Measurements from ENCODE around the gene TMEM121.
"Not testable (repeated sequence)": the region's sequence is repeated elsewhere in the genome, so short reads cannot be mapped to it uniquely, and the experiment has no call there.

The TMEM121 gene

DNA sequence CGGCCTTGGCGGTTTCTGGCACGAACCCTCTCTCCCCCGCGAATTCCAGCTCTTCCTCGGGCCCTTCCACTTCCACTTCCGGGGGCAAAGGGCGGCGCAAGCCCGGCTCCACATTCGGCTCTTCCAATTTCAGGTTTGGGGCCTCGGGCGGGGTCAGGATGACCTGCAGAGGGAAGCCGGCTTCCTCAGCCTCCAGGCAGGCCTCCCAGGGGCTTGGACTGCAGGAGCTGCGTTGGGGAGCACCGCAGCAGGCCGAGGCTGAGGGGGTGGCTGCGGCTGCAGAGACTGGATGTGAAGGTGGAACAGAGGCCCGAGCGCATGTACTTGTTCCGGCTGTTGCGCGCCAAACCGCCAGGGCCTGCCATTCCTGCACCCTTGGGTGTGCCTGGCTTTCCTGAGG lies 20.7 kb downstream of the TMEM121 start:
- DNase-seq: not testable (repeated sequence)

DNA sequence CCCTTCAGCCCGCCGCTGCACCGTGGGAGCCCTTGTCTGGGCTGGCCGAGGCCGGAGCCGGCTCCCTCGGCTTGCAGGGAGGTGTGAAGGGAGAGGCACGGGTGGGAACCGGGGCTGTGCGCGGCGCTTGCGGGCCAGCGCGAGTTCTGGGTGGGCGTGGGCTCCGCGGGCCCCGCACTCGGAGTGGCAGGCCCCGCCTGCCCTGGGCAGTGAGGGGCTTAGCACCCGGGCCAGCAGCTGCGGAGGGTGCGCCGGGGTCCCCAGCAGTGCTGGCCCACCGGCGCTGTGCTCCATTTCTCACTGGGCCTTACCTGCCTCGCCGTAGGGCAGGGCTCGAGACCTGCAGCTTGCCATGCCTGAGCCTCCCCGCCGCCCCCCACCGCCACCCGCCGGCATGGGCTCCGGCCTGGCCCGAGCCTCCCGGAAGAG lies 21.4 kb downstream of the TMEM121 start:
- no peak for DNase-seq

DNA sequence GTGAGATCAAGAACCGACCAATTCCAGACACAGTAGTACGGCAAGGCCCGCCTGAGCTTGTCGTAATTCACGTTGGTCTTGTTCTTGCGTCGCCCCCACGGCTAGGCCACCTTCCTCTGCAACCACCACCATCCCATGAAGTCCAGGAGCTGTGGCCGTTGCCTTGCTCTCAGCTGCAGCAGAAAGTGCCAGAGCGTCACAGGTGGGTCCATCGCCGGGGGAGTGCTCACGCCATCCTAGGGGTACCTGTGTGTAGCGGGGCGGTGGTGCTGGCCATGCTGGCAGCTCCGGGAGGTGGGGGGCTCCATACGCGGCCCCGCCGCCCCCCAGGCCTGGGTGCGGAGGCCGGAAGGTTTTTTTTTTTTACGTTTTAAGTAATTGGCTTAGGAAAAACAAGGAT lies 23.1 kb downstream of the TMEM121 start:
- DNase-seq: no peak

DNA sequence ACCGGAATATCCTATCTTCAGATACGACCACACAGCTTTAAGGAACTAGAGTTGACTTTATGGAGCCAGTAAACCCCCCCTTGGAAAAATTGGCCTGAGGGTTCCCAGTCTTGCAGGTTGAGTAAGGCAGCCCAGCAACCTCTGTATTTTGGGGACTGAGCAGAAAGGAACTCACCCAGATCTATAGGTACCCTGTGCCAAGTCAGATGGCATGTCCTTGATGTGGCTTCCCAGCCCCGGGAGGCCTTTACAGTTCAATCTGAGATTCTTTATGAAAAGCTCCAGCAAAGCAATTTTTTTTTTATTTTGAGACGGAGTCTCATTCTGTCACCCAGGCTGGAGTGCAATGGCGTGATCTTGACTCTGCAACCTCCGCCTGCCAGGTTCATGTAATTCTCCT lies 27.6 kb downstream of the TMEM121 start:
- no peak for DNase-seq

DNA sequence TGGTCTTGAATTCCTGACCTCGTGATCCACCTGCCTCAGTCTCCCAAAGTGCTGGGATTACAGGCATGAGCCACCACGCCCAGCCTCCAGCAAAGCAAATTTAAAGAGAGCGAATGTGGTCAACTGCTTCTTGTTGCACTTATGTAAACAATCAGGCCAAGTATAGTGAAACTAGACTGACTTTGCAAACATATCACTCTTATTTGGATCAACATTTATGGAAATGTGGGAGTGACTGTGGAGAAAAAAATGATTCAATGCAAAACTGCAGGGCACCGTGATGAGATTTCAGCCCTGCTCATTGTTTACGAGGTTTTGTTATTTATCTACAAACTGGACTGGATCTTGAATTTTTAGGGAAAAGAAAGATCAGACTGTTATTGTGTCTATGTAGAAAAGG lies 28.1 kb downstream of the TMEM121 start:
- no peak for DNase-seq

DNA sequence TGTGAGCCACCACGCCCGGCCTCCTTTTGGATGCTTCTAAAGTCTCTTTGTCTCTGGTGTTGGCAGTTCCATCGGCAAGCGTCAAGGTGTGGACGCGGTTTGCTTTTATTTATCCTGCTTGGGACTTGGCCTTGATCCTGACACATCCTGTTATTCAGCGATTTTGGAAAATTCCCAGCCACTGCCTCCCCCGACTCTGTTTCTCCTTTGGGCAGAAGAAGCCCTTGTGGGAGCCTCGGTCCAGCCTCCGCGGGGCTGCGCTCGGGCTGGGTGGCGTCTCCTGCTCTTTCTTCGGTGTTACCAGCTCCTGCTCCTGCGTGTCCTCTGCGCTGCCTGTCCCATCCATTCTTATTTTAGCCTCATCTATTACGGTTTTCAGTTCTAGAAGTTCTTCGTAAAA lies 31.3 kb downstream of the TMEM121 start:
- not testable (repeated sequence) for DNase-seq

DNA sequence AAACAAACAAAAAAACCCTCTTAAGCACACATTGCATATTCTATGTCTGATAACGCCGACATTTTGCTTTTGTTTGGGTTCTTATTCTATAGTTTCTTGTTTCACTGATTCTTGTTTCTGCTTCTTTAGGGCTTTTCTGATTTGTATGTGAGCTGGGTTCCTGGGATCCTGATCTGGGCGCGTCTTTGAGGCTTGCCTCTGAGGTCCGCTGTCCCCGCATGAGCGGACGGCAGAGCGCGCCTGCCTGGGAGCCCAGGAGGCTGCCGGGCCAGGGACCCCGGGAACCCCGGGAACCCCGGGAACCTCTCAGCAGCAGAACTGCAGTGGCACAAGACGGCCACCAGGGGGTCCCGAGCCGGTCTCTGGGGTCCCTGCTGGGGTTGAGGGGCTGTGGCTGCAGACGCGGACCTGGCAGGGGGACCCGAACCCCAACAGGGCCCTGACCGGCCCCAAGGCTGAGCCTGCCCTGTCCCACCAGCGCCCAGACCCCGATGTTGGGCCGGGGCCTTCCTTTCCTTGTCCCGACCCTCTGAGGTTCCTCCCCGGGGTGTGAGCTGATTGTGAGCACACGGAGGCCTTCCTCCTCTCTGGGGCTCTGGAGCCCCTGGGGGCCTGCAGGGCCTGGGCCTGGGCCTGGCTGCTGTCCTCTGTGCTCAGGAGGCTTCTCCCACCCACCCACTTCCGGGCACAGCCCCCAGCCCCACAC lies 32.2 kb downstream of the TMEM121 start:
- DNase-seq: not testable (repeated sequence)

DNA sequence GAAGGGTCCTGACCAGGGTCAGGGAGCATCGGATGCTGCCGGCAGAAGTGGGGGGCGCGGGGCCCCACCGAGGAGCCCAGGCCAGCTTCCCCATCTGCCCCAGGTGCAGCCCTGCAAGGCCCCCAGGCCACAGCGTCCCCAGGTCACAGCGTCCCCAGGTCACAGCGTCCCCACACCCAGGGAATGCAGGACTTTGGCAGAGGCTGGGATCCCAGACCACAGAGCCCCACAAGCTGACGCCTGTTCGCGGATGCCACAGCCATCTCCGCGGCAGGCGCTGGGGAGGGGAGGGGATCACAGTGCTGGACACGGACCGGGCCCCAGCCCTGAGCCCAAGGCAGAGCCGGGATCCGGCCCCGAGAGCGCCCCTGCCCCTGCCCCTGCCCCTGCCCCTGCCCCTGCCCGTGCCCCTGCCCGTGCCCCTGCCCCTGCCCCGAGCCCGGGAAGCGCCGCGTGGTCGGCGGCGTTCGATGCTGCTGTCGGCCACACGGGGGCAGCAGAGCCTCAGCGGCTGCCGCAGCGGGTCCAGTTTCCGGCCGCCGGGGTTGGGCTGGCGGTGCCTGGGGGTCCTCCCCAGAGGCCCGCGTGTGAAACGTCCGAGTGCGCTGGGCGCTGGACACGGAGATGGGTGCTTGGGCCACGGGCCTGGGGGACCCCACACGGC lies 33.1 kb downstream of the TMEM121 start:
- DNase-seq: peak in 1 of 2 donors; percentile 16

DNA sequence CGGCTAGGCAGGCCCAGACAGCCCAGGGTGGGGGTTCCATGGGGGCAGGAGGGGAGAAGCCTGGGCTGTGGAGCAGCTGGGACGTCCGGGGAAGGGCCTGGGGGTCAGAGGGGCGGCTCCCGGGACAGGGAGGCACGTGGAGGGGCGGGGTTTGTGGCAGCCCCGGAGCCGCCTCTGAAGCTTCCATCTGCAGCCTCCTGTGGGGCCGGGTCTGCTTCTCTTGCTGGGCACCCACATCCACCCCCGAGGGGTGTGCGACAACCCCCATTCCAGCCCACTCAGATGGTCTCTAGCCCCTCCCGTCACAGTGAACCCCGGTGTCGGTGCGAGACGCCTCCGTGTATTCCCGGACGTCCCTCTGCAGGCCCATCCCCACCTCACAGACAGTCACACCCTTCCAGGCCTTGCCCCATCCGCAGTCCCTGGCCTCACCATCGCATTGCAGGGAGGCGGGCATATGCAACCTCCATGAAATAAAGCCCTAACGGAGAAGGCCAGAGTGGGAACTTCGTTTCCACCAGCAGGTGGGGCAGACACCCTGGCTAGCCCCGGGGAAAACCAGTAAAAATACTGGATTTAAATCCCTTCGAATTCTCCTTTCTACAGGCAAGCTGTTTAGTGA lies 33.8 kb downstream of the TMEM121 start:
- DNase-seq: not testable (repeated sequence)

DNA sequence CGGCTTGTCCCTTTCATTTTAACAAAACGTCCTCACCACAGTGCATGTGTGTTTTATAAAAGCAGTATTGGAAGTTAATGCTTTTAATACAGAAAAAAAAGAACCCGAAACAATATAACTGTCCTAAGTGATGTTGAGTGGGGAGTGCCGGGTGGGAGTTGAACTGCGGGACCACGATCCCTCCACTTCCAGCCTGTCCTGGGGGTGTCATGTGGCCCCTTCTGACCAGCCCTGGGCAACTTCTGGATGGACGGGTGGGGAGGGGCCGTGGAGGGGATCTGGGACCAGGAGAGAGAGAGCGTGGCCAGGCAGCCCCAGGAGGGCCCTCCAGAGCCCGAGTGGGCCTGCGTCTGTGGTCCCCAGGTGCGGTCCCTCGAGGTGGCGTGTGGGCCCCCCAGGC lies 35.0 kb downstream of the TMEM121 start:
- DNase-seq: not testable (repeated sequence)

DNA sequence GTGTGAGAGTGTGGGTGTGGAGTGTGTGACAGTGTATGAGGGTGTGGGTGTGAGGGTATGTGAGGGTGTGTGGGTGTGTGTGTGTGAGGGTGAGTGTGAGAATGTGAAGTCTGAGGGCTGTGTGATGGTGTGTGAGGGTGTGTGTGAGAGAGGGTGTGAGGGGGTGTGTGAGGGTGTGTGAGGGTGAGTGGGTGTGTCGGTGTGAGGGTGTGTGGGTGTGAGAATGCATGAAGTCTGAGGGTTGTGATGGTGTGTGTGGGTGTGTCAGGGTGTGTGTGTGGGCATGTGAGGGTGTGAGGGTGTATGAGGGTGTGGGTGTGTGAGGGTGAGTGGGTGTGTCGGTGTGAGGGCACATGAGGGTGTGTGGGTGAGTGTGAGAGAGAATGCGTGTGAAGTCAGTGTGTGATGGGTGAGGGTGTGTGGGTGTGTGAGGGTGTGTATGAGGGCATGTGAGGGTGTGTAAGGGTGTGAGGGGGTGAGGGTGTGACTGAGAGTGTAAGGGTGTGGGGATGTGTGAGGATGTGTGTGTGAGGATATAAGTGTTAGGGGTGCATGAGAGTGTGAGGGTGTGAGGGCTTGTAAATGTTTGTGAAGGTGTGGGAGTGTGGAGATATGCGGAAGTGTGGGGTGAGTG lies 36.4 kb downstream of the TMEM121 start:
- no peak for DNase-seq

DNA sequence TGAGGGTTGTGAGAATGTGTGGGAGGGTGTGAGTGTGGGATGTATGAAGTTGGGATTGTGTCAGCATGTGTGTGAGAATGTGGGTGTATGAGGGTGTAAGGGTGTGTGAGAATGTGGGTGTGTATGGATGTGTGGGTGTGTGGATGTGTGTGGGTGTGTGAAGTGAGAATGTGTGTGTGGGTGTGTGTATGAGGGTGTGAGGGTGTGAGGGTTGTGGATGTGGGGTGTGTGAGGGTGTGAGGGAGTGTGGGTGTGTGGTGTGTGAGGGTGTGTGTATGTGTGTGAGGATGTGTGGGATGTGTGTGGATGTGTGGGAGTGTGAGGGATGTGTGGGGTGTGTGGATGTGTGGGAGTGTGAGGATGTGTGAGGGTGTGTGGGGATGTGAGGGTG lies 37.0 kb downstream of the TMEM121 start:
- DNase-seq: no peak

DNA sequence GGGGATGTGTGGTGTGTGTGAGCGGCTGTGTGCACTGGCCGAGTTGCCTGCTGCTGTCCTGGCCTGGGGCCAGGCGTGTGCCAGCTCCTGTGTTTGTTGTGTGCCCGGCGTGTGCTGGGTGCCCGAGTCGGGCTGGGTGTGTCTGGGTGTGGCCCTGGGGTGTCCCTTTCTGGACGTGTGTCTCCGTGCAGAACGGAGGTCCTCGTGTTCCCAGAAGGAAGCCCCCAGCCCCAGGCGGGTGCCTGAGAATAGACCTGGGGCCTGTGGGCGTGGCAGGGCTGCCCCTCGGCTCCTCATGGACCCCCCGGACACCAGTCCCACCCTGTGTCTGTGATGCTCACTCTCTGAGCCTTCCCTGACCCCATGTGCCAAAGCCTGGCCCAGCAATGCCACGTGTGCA lies 38.2 kb downstream of the TMEM121 start:
- DNase-seq: not testable (repeated sequence)

DNA sequence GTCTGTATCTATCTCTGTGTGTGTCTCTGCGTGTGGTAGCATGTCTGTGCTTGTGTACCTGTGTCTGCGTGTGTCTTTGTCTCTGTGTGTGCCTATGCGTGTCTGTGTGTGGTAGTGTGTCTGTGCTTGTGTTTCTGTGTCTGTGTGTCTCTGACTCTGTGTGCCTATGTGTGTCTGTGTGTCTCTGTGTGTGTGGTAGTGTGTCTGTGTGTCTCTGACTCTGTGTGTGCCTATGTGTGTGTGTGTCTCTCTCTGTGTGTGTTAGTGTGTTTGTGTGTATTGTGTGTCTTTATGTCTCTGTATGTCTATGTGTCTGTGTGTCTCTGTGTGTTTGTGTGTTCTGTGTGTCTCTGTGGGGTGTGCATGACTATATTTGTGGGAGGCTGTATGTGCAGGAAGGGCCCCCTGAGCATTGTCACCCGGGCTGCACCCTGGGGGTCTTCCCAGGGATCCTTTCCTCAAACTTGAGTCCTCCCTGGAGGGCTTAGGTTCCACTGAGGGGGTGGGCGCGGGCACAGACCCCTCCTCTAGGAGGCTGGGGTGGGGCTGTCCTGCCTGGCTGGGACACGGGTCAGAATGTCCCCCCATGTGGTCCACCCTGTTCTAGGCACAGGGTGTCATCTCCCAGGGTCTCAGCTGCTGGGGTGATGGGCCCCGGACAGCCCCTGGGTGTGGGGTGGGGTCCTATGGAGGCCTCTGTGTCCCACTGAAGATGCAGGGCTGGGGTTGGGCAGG lies 39.0 kb downstream of the TMEM121 start:
- DNase-seq: not testable (repeated sequence)

DNA sequence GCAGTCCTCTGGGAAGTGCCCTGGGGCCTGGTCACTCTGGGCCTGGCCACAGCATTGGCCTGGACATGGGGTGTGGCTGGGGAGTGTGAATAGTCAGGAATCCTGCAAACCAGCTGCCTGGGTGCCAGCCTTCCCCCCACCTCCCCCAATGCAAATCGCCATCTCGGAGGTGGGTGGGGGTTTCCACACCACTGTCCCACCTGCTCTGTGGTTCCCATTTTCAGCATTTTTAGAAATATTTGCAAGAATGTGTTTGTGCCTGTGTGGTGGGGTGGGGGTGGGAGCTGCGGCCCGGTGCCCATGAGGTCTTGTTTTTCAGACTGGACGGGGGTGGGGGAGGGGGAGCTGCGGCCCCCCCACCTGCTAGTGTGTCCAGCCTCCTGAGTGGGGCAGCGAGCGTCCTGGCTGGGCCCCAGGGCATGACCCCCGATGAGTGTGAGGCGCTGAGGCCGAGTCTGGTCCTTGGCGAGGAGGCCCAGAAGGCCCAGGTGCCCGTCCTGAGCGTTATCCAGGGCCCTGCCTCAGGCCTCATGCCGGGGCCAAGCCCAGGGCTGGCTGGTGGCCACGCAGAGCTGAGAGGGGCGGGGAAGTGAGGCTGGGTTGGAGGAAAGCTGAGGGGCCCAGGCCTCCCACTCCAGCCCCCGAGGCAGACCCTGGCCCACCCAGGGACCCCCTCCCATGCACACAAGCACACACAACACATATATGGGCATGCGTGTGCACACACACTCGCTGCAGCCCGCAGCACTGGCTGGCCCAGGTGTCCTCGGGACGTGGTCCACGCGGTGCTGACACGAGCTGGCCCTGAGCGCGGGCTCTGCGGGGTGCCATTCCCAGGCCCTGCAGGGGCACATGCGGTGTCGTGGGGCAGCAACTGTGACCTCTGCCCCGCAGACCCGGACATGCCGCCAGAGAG lies 40.1 kb downstream of the TMEM121 start:
- DNase-seq: not testable (repeated sequence)

DNA sequence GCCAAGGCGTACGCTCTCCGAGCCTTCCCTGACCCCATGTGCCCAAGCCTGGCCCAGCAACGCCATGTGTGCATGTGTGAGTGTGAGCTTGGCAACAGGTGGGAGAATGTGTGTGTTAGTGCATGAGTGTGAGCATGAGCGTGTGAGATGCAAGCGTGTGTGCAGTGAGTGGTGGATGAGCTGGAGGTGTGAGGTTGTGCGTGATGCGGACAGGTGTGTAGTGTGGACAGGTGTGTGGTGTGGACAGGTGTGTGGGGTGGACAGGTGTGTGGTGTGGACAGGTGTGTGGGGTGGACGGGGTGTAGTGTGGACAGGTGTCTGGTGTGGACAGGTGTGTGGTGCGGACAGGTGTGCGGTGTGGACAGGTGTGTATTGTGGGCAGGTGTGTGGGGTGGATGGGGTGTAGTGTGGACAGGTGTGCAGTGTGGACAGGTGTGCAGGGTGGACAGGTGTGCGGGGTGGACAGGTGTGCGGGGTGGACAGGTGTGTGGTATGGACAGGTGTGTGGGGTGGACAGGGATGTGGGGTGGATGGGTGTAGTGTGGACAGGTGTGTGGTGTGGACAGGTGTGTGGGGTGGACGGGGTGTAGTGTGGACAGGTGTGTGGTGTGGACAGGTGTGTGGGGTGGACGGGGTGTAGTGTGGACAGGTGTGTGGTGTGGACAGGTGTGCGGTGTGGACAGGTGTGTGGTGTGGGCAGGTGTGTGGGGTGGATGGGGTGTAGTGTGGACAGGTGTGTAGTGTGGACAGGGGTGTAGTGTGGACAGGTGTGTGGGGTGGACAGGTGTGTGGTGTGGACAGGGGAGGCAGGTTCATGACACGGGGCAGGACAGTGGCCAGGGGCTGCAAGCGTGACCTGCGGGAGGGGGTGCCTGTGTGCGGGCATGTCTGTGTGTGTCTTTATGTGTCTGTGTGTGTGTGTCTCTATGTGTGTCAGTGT lies 41.1 kb downstream of the TMEM121 start:
- not testable (repeated sequence) for DNase-seq

DNA sequence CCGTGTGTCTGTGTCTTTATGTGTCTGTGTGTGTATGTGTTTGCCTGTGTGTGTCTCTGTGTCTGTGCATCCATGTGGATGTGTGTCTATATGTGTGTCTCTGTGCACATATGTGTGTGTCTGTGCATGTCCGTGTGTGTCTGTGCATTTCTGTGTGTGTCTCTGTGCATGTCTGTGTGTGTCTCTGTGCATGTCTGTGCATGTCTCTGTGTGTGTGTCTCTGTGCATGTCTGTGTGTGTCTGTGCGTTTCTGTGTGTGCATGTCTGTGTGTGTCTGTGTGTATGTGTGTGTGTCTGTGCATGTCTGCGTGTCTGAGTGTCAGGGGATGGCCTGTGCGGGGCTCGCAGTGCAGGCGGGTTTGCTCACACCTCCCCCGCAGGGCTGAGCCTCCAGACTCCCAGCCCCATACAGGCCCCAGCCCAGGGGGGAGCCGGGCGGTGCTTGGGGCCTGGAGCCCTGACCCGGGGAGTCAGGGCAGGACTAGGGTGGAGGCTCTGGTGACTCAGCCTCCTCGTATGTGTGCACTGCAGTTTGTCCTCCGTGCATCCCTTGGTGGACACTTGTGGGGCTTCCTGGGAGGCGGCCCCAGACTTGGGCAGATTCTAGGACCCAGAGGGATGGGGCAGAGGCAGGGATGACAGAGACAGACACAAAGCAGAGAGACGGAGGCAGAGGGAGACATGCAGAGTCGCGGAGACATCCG lies 41.9 kb downstream of the TMEM121 start:
- not testable (repeated sequence) for DNase-seq

DNA sequence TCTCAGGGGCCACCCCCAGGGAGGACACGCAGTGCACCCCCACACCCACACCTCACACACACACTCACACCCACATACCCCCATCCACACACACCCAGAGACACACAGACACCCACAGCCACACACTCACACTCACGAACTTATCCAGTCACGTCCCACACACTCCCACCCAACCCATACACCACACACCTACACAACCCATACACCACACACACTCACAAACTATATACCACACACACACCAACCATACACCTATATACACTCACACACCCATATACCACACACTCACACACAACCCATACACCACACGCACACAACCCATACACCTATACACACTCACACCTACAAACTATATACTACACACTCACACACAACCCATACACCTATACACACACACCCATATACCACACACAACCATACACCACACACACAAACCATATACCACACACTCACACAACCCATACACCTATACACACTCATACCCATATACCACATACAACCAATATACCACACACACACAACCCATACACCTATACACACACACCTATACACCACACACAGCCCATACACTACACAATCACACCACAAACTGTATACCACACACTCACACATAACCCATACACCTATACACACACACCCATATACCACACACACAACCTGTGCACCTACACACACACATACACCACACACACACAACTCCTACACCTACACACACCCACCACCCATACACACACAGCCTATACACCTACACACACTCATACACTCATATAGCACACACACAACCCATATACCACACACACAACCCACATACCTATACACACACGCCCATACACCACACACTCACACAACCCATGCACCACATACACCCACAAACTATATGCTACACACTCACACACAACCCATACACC lies 42.7 kb downstream of the TMEM121 start:
- no peak for DNase-seq

DNA sequence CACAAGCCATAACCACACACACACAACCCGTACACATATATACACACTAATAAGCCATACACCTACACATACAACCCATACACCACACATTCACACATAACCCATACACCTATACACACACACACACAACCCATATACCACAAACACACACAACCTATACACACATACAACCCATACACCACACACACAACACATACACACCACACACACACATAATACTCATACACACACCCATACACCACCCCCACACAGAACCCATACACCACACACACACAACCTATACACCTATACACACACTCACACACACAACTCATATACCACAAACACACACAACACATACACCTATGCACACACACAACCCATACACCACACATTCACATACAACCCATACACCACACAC lies 44.1 kb downstream of the TMEM121 start:
- DNase-seq: no peak

Measured in activated CD4-positive, alpha-beta T cell treated with anti-CD3 and anti-CD28 coated beads for 4 hours (primary cell).